AG09319 (cell line): Measurements from ENCODE around the gene TP53I13.

Experiments
- DNase-seq: peaks from one replicate; pipeline ENCODE4 v3.0.0-alpha.2; 2010; ENCODE audit warnings: low read depth; ENCODE audit errors: extremely low read depth
- TF ChIP-seq, protein P1 (sequence below): IDR thresholded peaks from 2 replicates; pipeline ENCODE4 v1.5.1; 2011; ENCODE audit warnings: low read depth, mild to moderate bottlenecking, inconsistent platforms, low read length, moderate library complexity

The TP53I13 gene

DNA sequence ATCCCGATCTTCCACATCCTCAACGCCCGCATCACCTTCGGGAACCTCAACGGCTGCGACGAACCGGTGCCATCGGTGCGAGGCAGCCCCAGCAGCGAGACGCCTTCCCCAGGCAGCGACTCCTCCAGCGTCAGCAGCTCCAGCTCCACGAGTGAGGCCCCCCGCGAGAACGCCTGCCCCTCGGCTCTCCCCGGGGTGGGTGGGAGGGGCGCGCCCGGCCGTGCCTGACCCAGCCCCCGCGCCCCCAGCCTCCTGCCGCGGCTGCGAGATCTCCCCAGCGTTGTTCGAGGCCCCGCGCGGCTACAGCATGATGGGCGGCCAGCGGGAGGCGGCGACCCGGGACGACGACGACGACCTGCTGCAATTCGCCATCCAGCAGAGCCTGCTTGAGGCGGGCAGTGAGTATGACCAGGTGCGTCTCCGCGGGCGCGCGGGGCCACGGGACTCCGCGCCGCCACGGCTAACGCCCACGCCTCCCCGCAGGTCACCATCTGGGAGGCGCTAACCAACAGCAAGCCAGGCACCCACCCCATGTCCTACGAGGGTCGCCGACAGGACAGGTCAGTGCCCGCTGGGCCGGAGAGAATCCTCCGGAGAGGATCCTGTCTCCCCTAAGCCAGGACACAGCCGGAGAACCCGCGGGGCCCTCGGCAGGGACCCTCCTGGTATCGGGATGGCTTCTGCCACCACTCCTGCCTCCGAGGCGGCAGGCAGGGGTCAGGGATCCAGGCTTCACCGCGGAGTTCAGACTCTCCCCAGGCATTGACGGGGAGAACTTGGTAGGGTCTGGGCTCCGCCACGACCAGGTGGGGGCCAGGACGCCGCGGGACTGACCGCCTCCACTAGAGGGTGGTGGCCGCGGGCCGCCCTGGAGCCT, 44.1 kb downstream of the TP53I13 start:
- TF ChIP-seq, protein P1, sequence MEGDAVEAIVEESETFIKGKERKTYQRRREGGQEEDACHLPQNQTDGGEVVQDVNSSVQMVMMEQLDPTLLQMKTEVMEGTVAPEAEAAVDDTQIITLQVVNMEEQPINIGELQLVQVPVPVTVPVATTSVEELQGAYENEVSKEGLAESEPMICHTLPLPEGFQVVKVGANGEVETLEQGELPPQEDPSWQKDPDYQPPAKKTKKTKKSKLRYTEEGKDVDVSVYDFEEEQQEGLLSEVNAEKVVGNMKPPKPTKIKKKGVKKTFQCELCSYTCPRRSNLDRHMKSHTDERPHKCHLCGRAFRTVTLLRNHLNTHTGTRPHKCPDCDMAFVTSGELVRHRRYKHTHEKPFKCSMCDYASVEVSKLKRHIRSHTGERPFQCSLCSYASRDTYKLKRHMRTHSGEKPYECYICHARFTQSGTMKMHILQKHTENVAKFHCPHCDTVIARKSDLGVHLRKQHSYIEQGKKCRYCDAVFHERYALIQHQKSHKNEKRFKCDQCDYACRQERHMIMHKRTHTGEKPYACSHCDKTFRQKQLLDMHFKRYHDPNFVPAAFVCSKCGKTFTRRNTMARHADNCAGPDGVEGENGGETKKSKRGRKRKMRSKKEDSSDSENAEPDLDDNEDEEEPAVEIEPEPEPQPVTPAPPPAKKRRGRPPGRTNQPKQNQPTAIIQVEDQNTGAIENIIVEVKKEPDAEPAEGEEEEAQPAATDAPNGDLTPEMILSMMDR, result no peak
- DNase-seq, result no peak

DNA sequence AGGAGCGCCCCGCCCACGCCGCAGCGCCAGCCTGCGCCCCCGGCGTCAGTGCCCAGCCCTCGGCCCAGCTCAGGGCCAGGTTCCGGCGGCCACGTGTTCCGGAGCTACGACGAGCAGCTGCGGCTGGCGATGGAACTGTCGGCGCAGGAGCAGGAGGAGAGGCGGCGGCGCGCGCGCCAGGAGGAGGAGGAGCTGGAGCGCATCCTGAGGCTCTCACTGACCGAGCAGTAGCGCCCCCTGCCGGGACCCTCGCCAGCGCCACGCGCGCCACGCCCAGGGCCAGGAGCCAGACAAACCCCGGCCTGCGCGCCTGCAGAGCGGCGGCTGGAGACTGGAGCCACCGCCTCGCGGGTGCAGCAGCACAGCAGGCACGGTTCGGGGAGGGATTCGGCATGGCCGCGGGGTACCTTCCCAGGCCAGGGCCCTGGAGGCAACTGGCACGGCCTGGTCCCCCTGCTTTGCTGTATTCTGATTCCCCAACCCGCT, 44.9 kb downstream of the TP53I13 start:
- no peak for DNase-seq
- TF ChIP-seq, protein P1, result peak; percentile 61

DNA sequence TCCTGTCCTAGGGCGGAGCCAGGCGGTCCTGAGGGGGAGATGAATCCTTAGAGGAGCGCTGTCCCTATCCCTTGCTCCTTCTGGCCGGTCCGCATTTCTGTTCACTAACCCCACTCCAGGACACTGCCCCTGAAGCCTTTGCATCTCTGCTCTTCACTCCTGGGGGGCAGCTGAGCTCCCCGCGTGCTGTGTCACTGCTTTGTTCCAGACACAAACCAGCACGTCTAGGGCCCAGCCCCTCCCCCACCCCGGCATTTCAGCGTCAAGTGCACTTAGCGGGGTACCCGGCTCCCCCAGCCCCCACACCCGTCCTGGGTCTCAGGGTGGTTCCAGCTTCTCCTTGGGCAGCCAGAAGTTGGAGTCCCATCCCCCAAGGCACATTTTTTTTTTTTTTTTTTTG, 45.4 kb downstream of the TP53I13 start:
- no peak for DNase-seq
- TF ChIP-seq, protein P1, result no peak

DNA sequence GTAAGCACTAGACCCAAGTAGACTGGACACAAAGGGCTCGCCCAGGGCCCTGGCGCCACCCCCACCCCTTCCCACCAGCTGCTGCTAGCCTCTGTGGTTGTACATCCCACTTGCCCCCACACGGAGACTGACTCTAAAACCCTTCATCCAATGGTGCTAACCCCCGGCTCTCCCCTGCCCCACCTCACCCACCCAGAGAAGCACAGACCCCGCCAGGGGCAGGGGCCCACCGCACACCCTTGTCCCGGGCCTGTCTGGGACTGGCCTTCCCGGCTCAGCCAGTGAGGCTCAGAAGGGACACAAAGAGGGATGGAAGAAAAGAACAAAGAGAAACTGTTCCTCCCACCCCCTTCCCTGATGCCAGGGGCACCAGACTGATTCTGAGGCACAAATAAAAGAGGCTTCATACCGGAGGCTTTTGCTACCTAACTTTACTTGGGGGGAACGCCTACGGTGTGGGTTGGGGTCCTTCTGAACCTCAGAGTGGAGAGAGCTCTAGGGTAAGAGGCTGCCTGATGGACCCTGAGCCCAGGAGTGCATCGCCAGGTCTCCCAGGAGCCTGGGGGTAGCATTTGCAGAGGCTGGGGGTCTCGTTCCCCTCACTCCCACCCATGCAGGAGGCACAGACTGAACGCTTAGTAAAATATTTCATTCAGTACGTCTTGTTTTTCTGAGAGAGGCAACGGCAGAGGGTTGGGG, 46.0 kb downstream of the TP53I13 start:
- TF ChIP-seq, protein P1, result no peak
- no peak for DNase-seq

DNA sequence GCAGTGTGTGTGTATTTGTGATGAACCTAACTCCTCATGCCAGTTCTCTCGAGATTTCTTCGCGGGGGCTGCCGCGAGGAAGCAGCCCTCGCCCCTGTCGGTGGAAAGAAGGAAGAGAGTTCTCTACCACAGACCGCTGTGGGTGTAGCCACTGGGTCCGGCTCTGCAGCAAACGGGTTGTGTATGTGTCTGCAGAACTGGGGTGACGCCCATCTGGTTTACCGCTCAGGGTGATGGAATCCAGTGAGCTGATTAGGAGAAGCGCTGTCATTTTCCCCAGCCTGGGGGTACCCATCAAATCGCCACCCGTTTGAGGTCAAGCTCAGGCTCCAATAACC, 46.5 kb downstream of the TP53I13 start:
- TF ChIP-seq, protein P1, result no peak
- DNase-seq, result no peak

DNA sequence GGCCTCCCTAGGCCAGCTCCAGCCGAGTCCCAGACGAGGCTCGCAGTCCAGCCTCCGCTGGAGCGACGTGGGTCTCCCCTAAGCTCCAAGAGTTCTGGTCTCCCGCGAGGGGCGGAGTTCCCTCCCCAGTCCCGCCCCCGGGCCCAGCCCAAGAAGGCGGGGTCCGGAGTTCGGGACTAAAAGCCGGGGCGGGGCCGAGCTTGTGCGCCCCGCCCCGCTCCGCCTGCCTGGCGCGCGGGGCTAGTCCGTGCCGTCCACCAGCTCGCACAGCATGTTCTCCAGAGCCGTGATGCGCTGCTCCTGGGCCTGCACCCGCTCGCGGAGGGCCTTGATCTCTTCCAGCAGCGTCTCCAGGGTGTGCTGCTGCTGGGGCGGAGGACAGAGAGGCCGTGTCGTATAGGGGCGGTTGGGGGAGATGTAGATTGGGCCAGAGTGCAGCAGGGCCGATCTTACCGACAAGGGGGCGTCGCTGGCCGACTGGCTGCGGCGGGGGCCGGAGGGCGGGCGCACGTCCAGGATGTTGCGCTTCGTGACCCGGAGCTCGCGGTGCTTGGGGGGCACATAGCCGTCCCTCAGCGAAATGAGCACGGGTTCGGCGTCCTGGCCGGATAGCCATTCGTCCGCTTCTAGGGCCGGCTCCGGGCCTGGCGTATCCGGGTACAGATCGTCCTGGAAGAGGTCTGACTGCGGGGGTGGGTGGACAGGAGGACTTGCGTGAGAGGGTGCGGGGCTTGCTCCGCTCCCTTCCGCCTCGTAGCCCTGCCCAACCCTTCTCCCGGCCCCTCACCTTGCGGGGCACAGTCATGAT, 47.2 kb downstream of the TP53I13 start:
- no peak for DNase-seq
- TF ChIP-seq, protein P1, result no peak
